ENCODE measurements around the gene PTK7.

Gene PTK7

GRCh38 chr6:43120944-43121913 is 45.1 kb downstream of the PTK7 start:
- no peak for DNase-seq (ENCODE audit: low read depth)

GRCh38 chr6:43122146-43122545 is 46.0 kb downstream of the PTK7 start:
- no peak overlapping the region for H3K4me3 ChIP-seq (ENCODE audit: low read depth, low read length)
- DNase-seq (ENCODE audit: low read depth) = no peak
- no peak for TF ChIP-seq MAX (IDR thresholded peaks at IDR 0.05; ENCODE audit: low read depth, low read length)
- no peak for TF ChIP-seq MYC (IDR thresholded peaks at IDR 0.05; ENCODE audit: low read depth, low read length)
- no peak for TF ChIP-seq CTCF (IDR thresholded peaks at IDR 0.05; ENCODE audit: low read depth, low read length)
- no peak for TF ChIP-seq POLR2A (IDR thresholded peaks at IDR 0.05; ENCODE audit: extremely low read depth, insufficient read length)

More at GRCh38 chr6:43120944-43121913, 45.1 kb downstream of the PTK7 start:
- H3K4me3 ChIP-seq (ENCODE audit: low read depth, low read length) = no peak overlapping the region
- TF ChIP-seq CTCF (IDR thresholded peaks at IDR 0.05; ENCODE audit: low read depth, low read length) (no peak), MAX (IDR thresholded peaks at IDR 0.05; ENCODE audit: low read depth, low read length) (no peak), MYC (IDR thresholded peaks at IDR 0.05; ENCODE audit: low read depth, low read length) (no peak), POLR2A (IDR thresholded peaks at IDR 0.05; ENCODE audit: extremely low read depth, insufficient read length) (no peak)

- no peak overlapping the region for H3K4me3 ChIP-seq (ENCODE audit: low read depth, low read length)
- no peak for TF ChIP-seq POLR2A (IDR thresholded peaks at IDR 0.05; ENCODE audit: extremely low read depth, insufficient read length)
- TF ChIP-seq CTCF (IDR thresholded peaks at IDR 0.05; ENCODE audit: low read depth, low read length) = no peak
- no peak for TF ChIP-seq MAX (IDR thresholded peaks at IDR 0.05; ENCODE audit: low read depth, low read length)
- no peak for TF ChIP-seq MYC (IDR thresholded peaks at IDR 0.05; ENCODE audit: low read depth, low read length)
- DNase-seq (ENCODE audit: low read depth) = no peak
These were observed 47.6 kb downstream of the PTK7 start for GRCh38 chr6:43123461-43124314.

- TF ChIP-seq MYC (IDR thresholded peaks at IDR 0.05; ENCODE audit: low read depth, low read length) = no peak
- no peak for TF ChIP-seq MAX (IDR thresholded peaks at IDR 0.05; ENCODE audit: low read depth, low read length)
- no peak for TF ChIP-seq POLR2A (IDR thresholded peaks at IDR 0.05; ENCODE audit: extremely low read depth, insufficient read length)
- no peak for TF ChIP-seq CTCF (IDR thresholded peaks at IDR 0.05; ENCODE audit: low read depth, low read length)
- no peak overlapping the region for H3K4me3 ChIP-seq (ENCODE audit: low read depth, low read length)
- no peak for DNase-seq (ENCODE audit: low read depth)
These were observed 48.4 kb downstream of the PTK7 start for GRCh38 chr6:43124481-43124880.

- TF ChIP-seq POLR2A (IDR thresholded peaks at IDR 0.05; ENCODE audit: extremely low read depth, insufficient read length) = no peak
- TF ChIP-seq MYC (IDR thresholded peaks at IDR 0.05; ENCODE audit: low read depth, low read length) = no peak
- no peak overlapping the region for H3K4me3 ChIP-seq (ENCODE audit: low read depth, low read length)
- DNase-seq (ENCODE audit: low read depth) = no peak
These were observed 49.0 kb downstream of the PTK7 start for GRCh38 chr6:43125119-43125518.

GRCh38 chr6:43125555-43125954 is 49.4 kb downstream of the PTK7 start:
- no peak overlapping the region for H3K4me3 ChIP-seq (ENCODE audit: low read depth, low read length)
- no peak for DNase-seq (ENCODE audit: low read depth)
- TF ChIP-seq CTCF (IDR thresholded peaks at IDR 0.05; ENCODE audit: low read depth, low read length) (no peak), MYC (IDR thresholded peaks at IDR 0.05; ENCODE audit: low read depth, low read length) (no peak), MAX (IDR thresholded peaks at IDR 0.05; ENCODE audit: low read depth, low read length) (no peak), POLR2A (IDR thresholded peaks at IDR 0.05; ENCODE audit: extremely low read depth, insufficient read length) (no peak)

Data from NB4 (cell line).